T-helper 2 cell treated with Interferon-gamma antibody and Interleukin-4, amounts not matched to agents 5 μg/mL and 100 μg/mL, for 36 hours (primary cell): ENCODE data around the gene RCE1.

Experiments
- DNase-seq: peaks from one replicate; pipeline ENCODE4 v3.0.0; 2021; ENCODE audit warnings: low spot score
- H3K27ac Mint-ChIP-seq: one replicate; pipeline ENCODE4 v1.8.0; 2021; ENCODE audit warnings: mild to moderate bottlenecking, mixed read lengths
- H3K27me3 Mint-ChIP-seq: one replicate; pipeline ENCODE4 v1.8.0; 2021; ENCODE audit warnings: low read depth, mixed read lengths
- H3K36me3 Mint-ChIP-seq: one replicate; pipeline ENCODE4 v1.8.0; 2021; ENCODE audit warnings: low read depth, mixed read lengths
- H3K4me1 Mint-ChIP-seq: one replicate; pipeline ENCODE4 v1.8.0; 2021; ENCODE audit warnings: low read depth, mixed read lengths
- H3K4me3 Mint-ChIP-seq: one replicate; pipeline ENCODE4 v1.8.0; 2022; ENCODE audit warnings: mild to moderate bottlenecking, moderate library complexity, mixed read lengths
- H3K9me3 Mint-ChIP-seq: one replicate; pipeline ENCODE4 v1.8.0; 2021; ENCODE audit warnings: mixed read lengths

Gene RCE1

GRCh38 chr11:66857234-66857926, 14.1 kb downstream of the RCE1 start:
- H3K9me3 Mint-ChIP-seq, result no peaks in the 10 kb centered on the region
- H3K4me1 Mint-ChIP-seq, result peaks cover 3% of the 10 kb centered on the region
- peak overlapping the region; percentile 82 for H3K27ac Mint-ChIP-seq
- no peak for DNase-seq
- peak overlapping the region; percentile 79 for H3K4me3 Mint-ChIP-seq
- H3K36me3 Mint-ChIP-seq, result no peaks in the 10 kb centered on the region
- H3K27me3 Mint-ChIP-seq, result no peaks in the 10 kb centered on the region

- H3K4me3 Mint-ChIP-seq, result peak overlapping the region; percentile 79
Observed at GRCh38 chr11:66857927-66858185, 14.6 kb downstream of the RCE1 start.

GRCh38 chr11:66858186-66858938, 15.1 kb downstream of the RCE1 start:
- Mint-ChIP-seq H3K27ac (peak overlapping the region; percentile 57), H3K36me3 (no peaks in the 10 kb centered on the region), H3K4me3 (peak overlapping the region; percentile 79), H3K4me1 (peaks cover 3% of the 10 kb centered on the region), H3K9me3 (no peaks in the 10 kb centered on the region), H3K27me3 (no peaks in the 10 kb centered on the region)
- no peak for DNase-seq

More at GRCh38 chr11:66857927-66858185, 14.6 kb downstream of the RCE1 start:
- Mint-ChIP-seq H3K9me3 (no peaks in the 10 kb centered on the region), H3K36me3 (no peaks in the 10 kb centered on the region), H3K27me3 (no peaks in the 10 kb centered on the region), H3K27ac (peak overlapping the region; percentile 57), H3K4me1 (peaks cover 3% of the 10 kb centered on the region)
- no peak for DNase-seq

GRCh38 chr11:66858939-66859685, 15.9 kb downstream of the RCE1 start:
- DNase-seq, result no peak
- H3K36me3 Mint-ChIP-seq, result no peaks in the 10 kb centered on the region
- H3K27ac Mint-ChIP-seq, result peak overlapping the region; percentile 20
- no peaks in the 10 kb centered on the region for H3K9me3 Mint-ChIP-seq
- H3K27me3 Mint-ChIP-seq, result no peaks in the 10 kb centered on the region
- H3K4me1 Mint-ChIP-seq, result peaks cover 3% of the 10 kb centered on the region
- H3K4me3 Mint-ChIP-seq, result peak overlapping the region; percentile 21

- no peaks in the 10 kb centered on the region for H3K36me3 Mint-ChIP-seq
- no peak for DNase-seq
- peaks cover 3% of the 10 kb centered on the region for H3K4me1 Mint-ChIP-seq
- H3K9me3 Mint-ChIP-seq, result no peaks in the 10 kb centered on the region
- no peak overlapping the region for H3K4me3 Mint-ChIP-seq
- no peaks in the 10 kb centered on the region for H3K27me3 Mint-ChIP-seq
- H3K27ac Mint-ChIP-seq, result no peak overlapping the region
Observed at GRCh38 chr11:66859686-66860448, 16.6 kb downstream of the RCE1 start.

- Mint-ChIP-seq H3K4me1 (peaks cover 3% of the 10 kb centered on the region), H3K4me3 (no peak overlapping the region), H3K9me3 (no peaks in the 10 kb centered on the region), H3K36me3 (no peaks in the 10 kb centered on the region), H3K27ac (no peak overlapping the region), H3K27me3 (no peaks in the 10 kb centered on the region)
- DNase-seq, result no peak
Observed at GRCh38 chr11:66860449-66860831, 17.2 kb downstream of the RCE1 start.

GRCh38 chr11:66861038-66861773, 18.0 kb downstream of the RCE1 start:
- no peak for DNase-seq
- no peak overlapping the region for H3K4me3 Mint-ChIP-seq
- no peaks in the 10 kb centered on the region for H3K9me3 Mint-ChIP-seq
- no peaks in the 10 kb centered on the region for H3K36me3 Mint-ChIP-seq
- no peaks in the 10 kb centered on the region for H3K27me3 Mint-ChIP-seq
- no peak overlapping the region for H3K27ac Mint-ChIP-seq
- no peaks in the 10 kb centered on the region for H3K4me1 Mint-ChIP-seq

- H3K4me1 Mint-ChIP-seq, result no peaks in the 10 kb centered on the region
- H3K36me3 Mint-ChIP-seq, result no peaks in the 10 kb centered on the region
- DNase-seq, result no peak
- H3K27me3 Mint-ChIP-seq, result no peaks in the 10 kb centered on the region
- no peaks in the 10 kb centered on the region for H3K9me3 Mint-ChIP-seq
- no peak overlapping the region for H3K27ac Mint-ChIP-seq
- no peak overlapping the region for H3K4me3 Mint-ChIP-seq
Observed at GRCh38 chr11:66861774-66862558, 18.7 kb downstream of the RCE1 start.

- no peak for DNase-seq
- Mint-ChIP-seq H3K36me3 (no peaks in the 10 kb centered on the region), H3K27ac (no peak overlapping the region), H3K4me1 (no peaks in the 10 kb centered on the region), H3K4me3 (no peak overlapping the region), H3K9me3 (no peaks in the 10 kb centered on the region), H3K27me3 (no peaks in the 10 kb centered on the region)
Observed at GRCh38 chr11:66862559-66863037, 19.4 kb downstream of the RCE1 start.

GRCh38 chr11:66863428-66864125, 20.3 kb downstream of the RCE1 start:
- no peaks in the 10 kb centered on the region for H3K36me3 Mint-ChIP-seq
- H3K27ac Mint-ChIP-seq, result no peak overlapping the region
- H3K4me3 Mint-ChIP-seq, result no peak overlapping the region
- no peak for DNase-seq
- peaks cover 2% of the 10 kb centered on the region for H3K4me1 Mint-ChIP-seq
- H3K9me3 Mint-ChIP-seq, result no peaks in the 10 kb centered on the region
- no peaks in the 10 kb centered on the region for H3K27me3 Mint-ChIP-seq

- no peak overlapping the region for H3K4me3 Mint-ChIP-seq
- DNase-seq, result no peak
- H3K27me3 Mint-ChIP-seq, result no peaks in the 10 kb centered on the region
- no peak overlapping the region for H3K27ac Mint-ChIP-seq
- peaks cover 7% of the 10 kb centered on the region for H3K4me1 Mint-ChIP-seq
- no peaks in the 10 kb centered on the region for H3K9me3 Mint-ChIP-seq
- no peaks in the 10 kb centered on the region for H3K36me3 Mint-ChIP-seq
Observed at GRCh38 chr11:66864172-66864901, 21.1 kb downstream of the RCE1 start.
